H1 (cell line): Measurements from ENCODE around the gene BICD1.

ENCODE experiments used
- CHD2 ChIP-seq: IDR thresholded peaks from 2 replicates; pipeline ENCODE4 v1.6.1; 2012; ENCODE audit warnings: low read length, improper control_type of control experiment
- CTCF ChIP-seq, 3 experiments: IDR thresholded peaks; 1 replicate in 2 of 3; 2 replicates in 1 of 3; pipeline versions ENCODE4 v1.5.1 to v1.6.1; 2011; ENCODE audit warnings: low read length in 3 of 3, mild to moderate bottlenecking in 3 of 3, inconsistent platforms in 2 of 3, low read depth in 1 of 3, moderate library complexity in 1 of 3; ENCODE audit not compliant: insufficient read depth in 1 of 3; ENCODE audit errors: control extremely low read depth in 1 of 3
- EP300 ChIP-seq, 2 experiments: IDR thresholded peaks; 1 replicate in 1 of 2; 2 replicates in 1 of 2; pipeline ENCODE4 v1.6.1; 2011 to 2012; ENCODE audit warnings: low read depth in 2 of 2, low read length in 2 of 2, mild to moderate bottlenecking in 2 of 2, borderline replicate concordance in 1 of 2, inconsistent platforms in 1 of 2, moderate library complexity in 1 of 2
- EZH2 ChIP-seq: fragments of 200-600 bp; sonication (generic); IDR thresholded peaks from 2 replicates; pipeline ENCODE4 v1.7.1; 2012; ENCODE audit warnings: low read depth, mild to moderate bottlenecking, moderate library complexity, low read length, inconsistent platforms; ENCODE audit not compliant: severe bottlenecking
- POLR2A ChIP-seq, 2 experiments: IDR thresholded peaks; 1 replicate in 1 of 2; 2 replicates in 1 of 2; pipeline ENCODE4 v1.6.1; 2011; ENCODE audit warnings: low read depth in 2 of 2, low read length in 2 of 2, mild to moderate bottlenecking in 2 of 2; ENCODE audit errors: control extremely low read depth in 1 of 2
- POLR2AphosphoS5 ChIP-seq: IDR thresholded peaks from 2 replicates; pipeline ENCODE4 v1.6.1; 2011; ENCODE audit warnings: low read depth, low read length
- RNF2 ChIP-seq: fragments of 200-900, 300-1000 bp; sonication (generic); IDR thresholded peaks from 2 replicates; pipeline ENCODE4 v1.7.1; 2016; ENCODE audit warnings: borderline replicate concordance, low read depth, mild to moderate bottlenecking, antibody characterized with exemption, low read length; ENCODE audit not compliant: poor library complexity, severe bottlenecking; ENCODE audit errors: missing control alignments
- SIN3A ChIP-seq, 2 experiments: IDR thresholded peaks in 1 of 2; conservative IDR thresholded peaks in 1 of 2; 2 replicates each; pipeline ENCODE4 v1.6.1; 2011 to 2012; ENCODE audit warnings: low read length in 2 of 2, improper control_type of control experiment in 1 of 2, low read depth in 1 of 2, mild to moderate bottlenecking in 1 of 2
- SP1 ChIP-seq: IDR thresholded peaks from 2 replicates; pipeline ENCODE4 v1.6.1; 2011; ENCODE audit warnings: low read depth, low read length
- TF ChIP-seq, protein P1 (sequence below): IDR thresholded peaks from 2 replicates; pipeline ENCODE4 v1.6.1; 2012; ENCODE audit warnings: inconsistent platforms

DNA sequence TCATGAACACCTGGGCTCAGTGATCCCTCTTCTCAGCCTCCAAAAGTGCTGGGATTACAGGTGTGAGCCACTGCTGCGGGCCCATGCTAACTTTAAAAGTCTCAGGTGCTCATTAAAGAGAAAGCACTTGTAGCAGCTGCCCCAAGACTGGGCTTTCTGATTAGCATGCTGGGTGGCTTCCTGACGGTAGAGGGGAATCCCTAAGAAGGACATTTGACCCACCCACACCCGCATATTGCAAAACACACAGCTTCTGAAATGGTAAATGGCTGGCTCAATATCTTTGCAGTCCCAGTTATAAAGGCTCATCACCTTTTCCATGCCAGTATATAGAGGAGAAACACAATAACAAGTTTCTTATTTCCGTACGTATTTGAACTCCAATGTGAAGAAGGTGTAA is 19.3 kb upstream of the BICD1 start:
- TF ChIP-seq SIN3A (conservative IDR thresholded peaks at IDR 0.05 in 1 of 2, IDR thresholded peaks at IDR 0.05 in 1 of 2; ENCODE audit: low read depth in 1 of 2, low read length in 2 of 2) (no peak), POLR2A (IDR thresholded peaks at IDR 0.05; ENCODE audit: control extremely low read depth in 1 of 2, low read depth in 2 of 2, low read length in 2 of 2) (no peak), POLR2AphosphoS5 (no peak), EP300 (IDR thresholded peaks at IDR 0.05; ENCODE audit: borderline replicate concordance in 1 of 2, low read depth in 2 of 2, low read length in 2 of 2) (no peak), CHD2 (no peak), CTCF (IDR thresholded peaks at IDR 0.05; ENCODE audit: control extremely low read depth in 1 of 3, insufficient read depth in 1 of 3, low read depth in 1 of 3, low read length in 3 of 3) (no peak), EZH2 (no peak), RNF2 (no peak), SP1 (no peak)
- TF ChIP-seq, protein P1, sequence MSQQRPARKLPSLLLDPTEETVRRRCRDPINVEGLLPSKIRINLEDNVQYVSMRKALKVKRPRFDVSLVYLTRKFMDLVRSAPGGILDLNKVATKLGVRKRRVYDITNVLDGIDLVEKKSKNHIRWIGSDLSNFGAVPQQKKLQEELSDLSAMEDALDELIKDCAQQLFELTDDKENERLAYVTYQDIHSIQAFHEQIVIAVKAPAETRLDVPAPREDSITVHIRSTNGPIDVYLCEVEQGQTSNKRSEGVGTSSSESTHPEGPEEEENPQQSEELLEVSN = no peak
